GM23338 (cell line): ENCODE results near the gene DHRS4. TPM values are rescaled to one million over a fixed set of nuclear protein-coding genes. Genes with fewer than 3 reads are reported as not detected.
"Not testable (repeated sequence)": the region's sequence is repeated elsewhere in the genome, so short reads cannot be mapped to it uniquely, and the experiment has no call there.

ENCODE experiments used
- ATAC-seq: fragments of 200-7000 bp; cut with Tn5 transposase; 3 replicates; pipeline ENCODE4 v1.9.1; 2020
- DNase-seq: peaks from one replicate; pipeline ENCODE4 v3.0.0-alpha.2; 2015; ENCODE audit warnings: low spot score
- H2AFZ ChIP-seq: fragments of 200-600 bp; sonication (generic); 2 replicates; pipeline ENCODE4 v1.8.0; 2016; ENCODE audit warnings: antibody characterized with exemption, mild to moderate bottlenecking, moderate library complexity
- H3F3A ChIP-seq: fragments of 200-600 bp; sonication (generic); replicated peaks from 2 replicates; pipeline ENCODE4 v1.8.0; 2017; ENCODE audit warnings: antibody characterized with exemption, mixed run types, low read depth
- H3K27ac ChIP-seq: fragments of 200-600 bp; sonication (generic); 2 replicates; pipeline ENCODE4 v1.6.1; 2016; ENCODE audit warnings: low read depth
- H3K27me3 ChIP-seq: fragments of 200-600 bp; sonication (generic); 2 replicates; pipeline ENCODE4 v1.8.0; 2016; ENCODE audit warnings: mild to moderate bottlenecking, mixed run types, moderate library complexity; ENCODE audit not compliant: insufficient read depth
- H3K36me3 ChIP-seq: fragments of 200-600 bp; sonication (generic); 2 replicates; pipeline ENCODE4 v1.8.0; 2016; ENCODE audit warnings: mild to moderate bottlenecking; ENCODE audit not compliant: insufficient read depth
- H3K4me1 ChIP-seq: fragments of 200-600 bp; sonication (generic); 2 replicates; pipeline ENCODE4 v1.8.0; 2016; ENCODE audit warnings: mild to moderate bottlenecking, moderate library complexity; ENCODE audit not compliant: insufficient read depth
- H3K4me2 ChIP-seq: fragments of 200-600 bp; sonication (generic); 2 replicates; pipeline ENCODE4 v1.7.1; 2017; ENCODE audit warnings: mixed run types
- H3K4me3 ChIP-seq: fragments of 200-600 bp; sonication (generic); 2 replicates; pipeline ENCODE4 v1.6.1; 2016; ENCODE audit warnings: mixed run types
- H3K79me2 ChIP-seq: fragments of 200-600 bp; sonication (generic); replicated peaks from 2 replicates; pipeline ENCODE4 v1.8.0; 2017; ENCODE audit warnings: mild to moderate bottlenecking; ENCODE audit not compliant: insufficient read depth
- H3K9me2 ChIP-seq: fragments of 200-600 bp; sonication (generic); 2 replicates; pipeline ENCODE4 v1.8.0; 2017; ENCODE audit not compliant: insufficient read depth
- H4K20me1 ChIP-seq: fragments of 200-600 bp; sonication (generic); replicated peaks from 2 replicates; pipeline ENCODE4 v1.8.0; 2017; ENCODE audit warnings: mild to moderate bottlenecking; ENCODE audit not compliant: insufficient read depth
- H3K27ac Mint-ChIP-seq: 2 replicates; pipeline ENCODE4 v1.8.0; 2020; ENCODE audit warnings: inconsistent platforms, mild to moderate bottlenecking, moderate library complexity, mixed read lengths
- H3K27me3 Mint-ChIP-seq: 3 replicates; pipeline ENCODE4 v1.8.0; 2022; ENCODE audit warnings: low read depth, mild to moderate bottlenecking, moderate library complexity, mixed read lengths, inconsistent platforms; ENCODE audit not compliant: insufficient read depth, poor library complexity
- H3K36me3 Mint-ChIP-seq: 3 replicates; pipeline ENCODE4 v1.8.0; 2021; ENCODE audit warnings: low read depth, mild to moderate bottlenecking, inconsistent platforms, moderate library complexity, mixed read lengths
- H3K4me1 Mint-ChIP-seq: 3 replicates; pipeline ENCODE4 v1.8.0; 2020; ENCODE audit warnings: mild to moderate bottlenecking, inconsistent platforms, mixed read lengths
- H3K4me3 Mint-ChIP-seq: 3 replicates; pipeline ENCODE4 v1.8.0; 2021; ENCODE audit warnings: moderate library complexity, mild to moderate bottlenecking, inconsistent platforms, mixed read lengths
- H3K9me3 Mint-ChIP-seq: 3 replicates; pipeline ENCODE4 v1.8.0; 2020; ENCODE audit warnings: moderate library complexity, mild to moderate bottlenecking, inconsistent platforms, mixed read lengths
- CTCF ChIP-seq, 2 experiments: fragments of 200-600 bp in 1 of 2; sonication (generic) in 1 of 2; conservative IDR thresholded peaks; 2 replicates each; pipeline versions ENCODE4 v1.5.1 to v1.6.1; 2016 to 2017; ENCODE audit warnings: antibody characterized with exemption in 2 of 2, low read depth in 2 of 2, mild to moderate bottlenecking in 2 of 2, moderate library complexity in 1 of 2
- EZH2phosphoT487 ChIP-seq: fragments of 200-600 bp; sonication (generic); IDR thresholded peaks from one replicate; pipeline ENCODE4 v1.8.1; 2018; ENCODE audit warnings: antibody characterized with exemption; ENCODE audit not compliant: unreplicated experiment
- polyA plus RNA-seq: library from polyadenylated mRNA; unstranded; fragments of >200 nt; fragmentation: Nextera tagmentation; extraction: Ambion mirVana; gene quantifications from 2 replicates; pipeline ENCODE4 v1.2.1, GENCODE V29; 2016
- total RNA-seq: library from RNA; depleted of rRNA; stranded (reverse); fragments of >200 nt; shearing (Covaris generic); gene quantifications from 2 replicates; pipeline ENCODE4 v1.2.3, GENCODE V29; 2014

Gene DHRS4
- total and polyA plus RNA-seq, 2 experiments from 2014 or later = 16.6 to 18.4 TPM

DNA sequence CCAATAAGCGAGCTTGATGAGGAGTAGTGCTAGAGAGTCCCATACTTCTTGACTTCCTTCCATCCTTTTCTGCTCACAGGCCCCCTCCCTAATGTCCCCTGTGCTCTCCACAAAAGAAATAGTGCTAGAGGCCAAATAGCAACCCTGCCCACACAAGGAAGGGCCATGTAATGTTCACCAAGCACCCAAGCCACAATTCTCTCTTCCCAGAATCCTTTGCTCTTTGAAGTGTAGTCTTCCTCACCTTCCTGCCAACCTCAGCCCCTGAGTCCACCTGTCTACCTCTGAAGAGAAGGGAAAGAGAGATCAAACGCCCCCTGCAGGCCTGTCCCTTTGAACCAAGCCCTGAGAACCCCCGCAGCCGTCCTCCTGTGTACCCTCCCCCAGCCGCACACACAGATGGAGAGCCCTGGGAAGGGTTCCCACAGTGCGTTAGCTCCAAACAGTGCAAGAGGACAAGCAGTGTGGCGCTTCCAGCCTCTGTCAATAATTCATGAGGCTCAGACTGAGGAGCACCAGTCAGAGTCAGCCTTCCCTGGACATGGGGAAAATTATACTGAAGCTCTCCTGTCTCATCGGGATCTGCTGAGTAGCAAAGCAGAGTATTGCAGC is 1.9 kb upstream of the DHRS4 start:
- peak; percentile 9 for ATAC-seq
- peaks cover 26% of the 10 kb centered on the region for H3K4me1 Mint-ChIP-seq
- H3K36me3 Mint-ChIP-seq = peaks cover 7% of the 10 kb centered on the region; the same call in 2 of the 3 replicates
- no peak overlapping the region for H3K4me3 Mint-ChIP-seq
- no peak overlapping the region for H3K27ac Mint-ChIP-seq
- Histone ChIP-seq H3K79me2 (no peaks in the 10 kb centered on the region), H3K36me3 (no peaks in the 10 kb centered on the region), H3K27ac (no peak overlapping the region), H3K27me3 (no peaks in the 10 kb centered on the region), H3F3A (no peaks in the 10 kb centered on the region), H2AFZ (no peak overlapping the region), H3K9me2 (no peaks in the 10 kb centered on the region), H3K4me3 (no peak overlapping the region), H4K20me1 (no peaks in the 10 kb centered on the region), H3K4me1 (peaks cover 11% of the 10 kb centered on the region; the same call in 1 of the 2 replicates), H3K4me2 (no peak overlapping the region)
- peak; percentile 84 for DNase-seq
- peaks cover 8% of the 10 kb centered on the region for H3K9me3 Mint-ChIP-seq
- peaks cover 15% of the 10 kb centered on the region for H3K27me3 Mint-ChIP-seq
- TF ChIP-seq EZH2phosphoT487 = no peak
- peak; percentile 53 to 57 for TF ChIP-seq CTCF (conservative IDR thresholded peaks at IDR 0.05; ENCODE audit: low read depth in 2 of 2)

DNA sequence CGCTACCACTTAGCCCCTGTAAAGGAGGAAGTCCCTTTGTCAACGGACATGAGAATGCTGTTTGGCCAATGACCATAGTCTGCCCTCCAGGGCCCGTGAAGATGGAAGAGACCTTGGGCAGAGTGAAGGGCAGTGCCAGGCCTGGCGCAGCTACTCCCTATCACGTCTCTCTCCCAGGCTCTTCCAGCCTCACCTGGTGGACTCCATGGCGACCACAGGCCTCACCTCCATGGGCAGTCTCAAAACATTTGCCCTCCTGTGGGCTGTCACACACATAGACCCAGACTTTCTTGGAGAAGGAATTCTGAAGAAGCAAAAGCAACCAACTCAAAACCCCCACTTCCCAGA is 480 bp upstream of the DHRS4 start:
- H3K79me2 ChIP-seq, H3K9me2 ChIP-seq, H3K36me3 Mint-ChIP-seq, H3K27me3 ChIP-seq, DNase-seq, H3K36me3 ChIP-seq, H4K20me1 ChIP-seq, H3F3A ChIP-seq, H3K9me3 Mint-ChIP-seq: not testable (repeated sequence)
- H3K27ac Mint-ChIP-seq = peak overlapping the region; percentile 67; the same call in 1 of the 2 replicates
- peak overlapping the region; percentile 97 for H3K4me3 Mint-ChIP-seq
- Histone ChIP-seq H3K27ac (peak overlapping the region; percentile 69; the same call in 1 of the 2 replicates), H2AFZ (peak overlapping the region; percentile 94), H3K4me3 (peak overlapping the region; percentile 92), H3K4me1 (peaks cover 11% of the 10 kb centered on the region; the same call in 1 of the 2 replicates), H3K4me2 (peak overlapping the region; percentile 87)
- ATAC-seq = peak; percentile 14
- H3K27me3 Mint-ChIP-seq = peaks cover 15% of the 10 kb centered on the region
- peaks cover 26% of the 10 kb centered on the region for H3K4me1 Mint-ChIP-seq

GRCh38 chr14:23954279-23954614 is 677 bp downstream of the DHRS4 start:
- H3K27ac ChIP-seq, H3K36me3 ChIP-seq, H3F3A ChIP-seq, H3K79me2 ChIP-seq, H3K27me3 ChIP-seq, ATAC-seq, DNase-seq, H4K20me1 ChIP-seq, H3K36me3 Mint-ChIP-seq, H3K9me2 ChIP-seq, H3K9me3 Mint-ChIP-seq: not testable (repeated sequence)
- Mint-ChIP-seq H3K4me3 (peak overlapping the region; percentile 97), H3K4me1 (peaks cover 26% of the 10 kb centered on the region), H3K27ac (peak overlapping the region; percentile 96; the same call in 1 of the 2 replicates), H3K27me3 (peaks cover 15% of the 10 kb centered on the region)
- 0 out of 2 replicates have a peak overlapping the region, but pooled peaks have one; percentile 47 for H2AFZ ChIP-seq
- peak overlapping the region; percentile 92 for H3K4me3 ChIP-seq
- peak overlapping the region; percentile 87 for H3K4me2 ChIP-seq
- peaks cover 11% of the 10 kb centered on the region; the same call in 1 of the 2 replicates for H3K4me1 ChIP-seq

DNA sequence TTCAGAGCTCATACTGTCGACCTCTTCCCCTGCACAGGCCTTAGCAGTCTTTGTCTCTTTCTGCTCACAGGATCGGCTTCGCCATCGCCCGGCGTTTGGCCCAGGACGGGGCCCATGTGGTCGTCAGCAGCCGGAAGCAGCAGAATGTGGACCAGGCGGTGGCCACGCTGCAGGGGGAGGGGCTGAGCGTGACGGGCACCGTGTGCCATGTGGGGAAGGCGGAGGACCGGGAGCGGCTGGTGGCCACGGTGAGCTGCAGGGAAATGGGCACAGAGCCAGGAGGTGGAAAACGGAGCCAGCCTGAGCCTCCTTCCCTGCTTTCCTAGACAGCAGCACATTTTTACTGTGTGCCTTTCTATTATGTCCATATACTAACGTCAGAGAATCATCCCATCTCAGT is 1.4 kb downstream of the DHRS4 start:
- not testable (repeated sequence) for H3K36me3 Mint-ChIP-seq, H3F3A ChIP-seq, H3K9me3 Mint-ChIP-seq, H3K4me3 ChIP-seq, H3K27me3 ChIP-seq, H3K79me2 ChIP-seq, H4K20me1 ChIP-seq, ATAC-seq, H3K27ac ChIP-seq, H3K4me2 ChIP-seq, H3K9me2 ChIP-seq, DNase-seq, H3K4me3 Mint-ChIP-seq, H3K27ac Mint-ChIP-seq, H3K36me3 ChIP-seq, H2AFZ ChIP-seq
- H3K4me1 ChIP-seq = peaks cover 11% of the 10 kb centered on the region; the same call in 1 of the 2 replicates
- Mint-ChIP-seq H3K27me3 (peaks cover 15% of the 10 kb centered on the region), H3K4me1 (peaks cover 26% of the 10 kb centered on the region)

DNA sequence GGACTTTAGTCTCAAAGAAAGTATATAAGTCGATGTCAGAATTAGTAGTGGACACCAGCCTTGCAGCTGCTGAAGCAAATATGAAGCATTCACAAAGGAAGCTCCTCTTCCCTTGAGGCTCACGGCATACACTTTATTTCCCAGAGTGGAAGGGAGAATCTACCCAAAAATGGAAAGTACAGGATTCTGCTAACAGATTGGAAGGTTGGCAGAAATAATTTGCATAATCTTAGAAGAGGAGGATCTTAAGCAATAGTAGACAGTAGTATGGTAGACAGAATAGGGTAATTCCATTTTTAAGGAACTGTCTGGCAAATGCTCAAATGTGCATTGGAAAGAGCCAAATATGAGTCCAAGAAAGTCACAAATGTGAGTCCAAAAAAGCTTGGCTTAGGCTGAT is 2.2 kb downstream of the DHRS4 start:
- ATAC-seq, H3K36me3 Mint-ChIP-seq: not testable (repeated sequence)
- H3K27me3 Mint-ChIP-seq = peaks cover 15% of the 10 kb centered on the region

More for the DNA sequence above, 2.2 kb downstream of the DHRS4 start:
- not testable (repeated sequence) for H3K4me3 ChIP-seq, H4K20me1 ChIP-seq, H3K79me2 ChIP-seq, H3K27ac ChIP-seq, H3K36me3 ChIP-seq, DNase-seq, H3F3A ChIP-seq, H3K27me3 ChIP-seq, H3K4me3 Mint-ChIP-seq, H3K4me2 ChIP-seq, H3K27ac Mint-ChIP-seq, H3K9me2 ChIP-seq, H3K9me3 Mint-ChIP-seq, H2AFZ ChIP-seq
- peaks cover 26% of the 10 kb centered on the region for H3K4me1 Mint-ChIP-seq
- H3K4me1 ChIP-seq = peaks cover 11% of the 10 kb centered on the region; the same call in 1 of the 2 replicates
